IMR-90 (cell line): ENCODE measurements around the gene TOGARAM1. TPM values are rescaled to one million over a fixed set of nuclear protein-coding genes. Genes with fewer than 3 reads are reported as not detected.
A peak's percentile ranks its signal among the peaks of the same experiment; 100 is the strongest.

Source experiments
- ATAC-seq: fragments of 200-7000 bp; cut with Tn5 transposase; 2 replicates; pipeline ENCODE4 v1.9.1; 2020; ENCODE audit warnings: low read depth, mild to moderate bottlenecking, moderate library complexity
- BruUV-seq: library from RNA; stranded (reverse); fragments of 400-500 nt; replicated peaks from 2 replicates; lab custom pipeline; 2021; lab: Mats Ljungman, UMichigan
- CTCF ChIA-PET: fragments of 300-600 bp; formaldehyde crosslinking; extraction: SDS; loops from one replicate; lab custom pipeline; 2021; ENCODE audit warnings: antibody characterized with exemption; lab: Yijun Ruan, JAX
- POLR2A ChIA-PET: fragments of 300-600 bp; sonication (Branson Sonifier 250); formaldehyde crosslinking; loops from one replicate; lab custom pipeline; 2022; ENCODE audit warnings: antibody characterized with exemption; ENCODE audit not compliant: unreplicated experiment; lab: Charles Lee
- DNase-seq: peaks from one replicate; pipeline ENCODE4 v3.0.0; 2013
- H2AFZ ChIP-seq: replicated peaks from 2 replicates; pipeline ENCODE3; 2013; ENCODE audit warnings: low read length, mild to moderate bottlenecking; ENCODE audit not compliant: poor library complexity
- H2AK5ac ChIP-seq: 2 replicates; pipeline ENCODE4 v1.6.1; 2013; ENCODE audit warnings: low read depth, low read length, inconsistent platforms
- H2AK9ac ChIP-seq: replicated peaks from 2 replicates; pipeline ENCODE3; 2013; ENCODE audit warnings: mild to moderate bottlenecking, low read depth, low read length, moderate library complexity; ENCODE audit not compliant: poor library complexity
- H2BK120ac ChIP-seq: 2 replicates; pipeline ENCODE4 v1.6.1; 2013; ENCODE audit warnings: low read depth, low read length, inconsistent platforms
- H2BK15ac ChIP-seq: 3 replicates; pipeline ENCODE4 v1.6.1; 2013; ENCODE audit warnings: low read depth, low read length, inconsistent platforms
- H2BK20ac ChIP-seq: 2 replicates; pipeline ENCODE4 v1.6.1; 2013; ENCODE audit warnings: low read depth, mild to moderate bottlenecking, inconsistent platforms, low read length, moderate library complexity
- H2BK5ac ChIP-seq: 2 replicates; pipeline ENCODE4 v1.6.1; 2013; ENCODE audit warnings: mild to moderate bottlenecking, low read depth, low read length, inconsistent platforms; ENCODE audit not compliant: poor library complexity, severe bottlenecking
- H3K14ac ChIP-seq: replicated peaks from 2 replicates; pipeline ENCODE4 v1.6.1; 2013; ENCODE audit warnings: low read depth, low read length, inconsistent platforms
- H3K18ac ChIP-seq: 2 replicates; pipeline ENCODE4 v1.6.1; 2013; ENCODE audit warnings: low read depth, low read length, control low read depth
- H3K23ac ChIP-seq: 2 replicates; pipeline ENCODE4 v1.6.1; 2013; ENCODE audit warnings: low read depth, low read length, inconsistent platforms
- H3K27ac ChIP-seq: 2 replicates; pipeline ENCODE4 v1.5.1; 2013; ENCODE audit warnings: mild to moderate bottlenecking, control low read depth, low read length; ENCODE audit not compliant: insufficient read depth
- H3K27me3 ChIP-seq: 2 replicates; pipeline ENCODE4 v1.6.1; 2013; ENCODE audit warnings: low read length; ENCODE audit not compliant: control insufficient read depth, insufficient read depth
- H3K36me3 ChIP-seq: 2 replicates; pipeline ENCODE4 v1.6.1; 2013; ENCODE audit warnings: low read length, mixed read lengths; ENCODE audit not compliant: control insufficient read depth, insufficient read depth
- H3K4ac ChIP-seq: 2 replicates; pipeline ENCODE4 v1.6.1; 2013; ENCODE audit warnings: low read depth, low read length, inconsistent platforms
- H3K4me1 ChIP-seq: 2 replicates; pipeline ENCODE4 v1.6.1; 2013; ENCODE audit warnings: low read length, mixed read lengths; ENCODE audit not compliant: control insufficient read depth, insufficient read depth
- H3K4me2 ChIP-seq: 2 replicates; pipeline ENCODE4 v1.6.1; 2013; ENCODE audit warnings: low read depth, mild to moderate bottlenecking, control low read depth, low read length, moderate library complexity
- H3K4me3 ChIP-seq: 2 replicates; pipeline ENCODE4 v1.5.1; 2013; ENCODE audit warnings: low read depth, mild to moderate bottlenecking, control low read depth, low read length, moderate library complexity; ENCODE audit not compliant: insufficient read depth
- H3K56ac ChIP-seq: 2 replicates; pipeline ENCODE4 v1.6.1; 2013; ENCODE audit warnings: low read length, inconsistent platforms; ENCODE audit not compliant: insufficient read depth; ENCODE audit errors: extremely low read depth
- H3K79me1 ChIP-seq, 2 experiments: 2 replicates each; pipeline ENCODE4 v1.6.1; 2013; ENCODE audit warnings: low read length in 2 of 2, inconsistent platforms in 1 of 2, low read depth in 1 of 2
- H3K9ac ChIP-seq: 2 replicates; pipeline ENCODE4 v1.6.1; 2013; ENCODE audit warnings: low read depth, low read length, control low read depth
- H3K9me1 ChIP-seq: 2 replicates; pipeline ENCODE4 v1.6.1; 2013; ENCODE audit warnings: low read length, inconsistent platforms; ENCODE audit not compliant: insufficient read depth
- H3K9me3 ChIP-seq: 2 replicates; pipeline ENCODE4 v1.6.1; 2013; ENCODE audit warnings: low read length; ENCODE audit not compliant: control insufficient read depth, insufficient read depth
- H4K20me1 ChIP-seq: 2 replicates; pipeline ENCODE4 v1.6.1; 2013; ENCODE audit warnings: low read length, inconsistent platforms; ENCODE audit not compliant: insufficient read depth
- H4K5ac ChIP-seq: 2 replicates; pipeline ENCODE4 v1.6.1; 2013; ENCODE audit warnings: mild to moderate bottlenecking, low read depth, low read length, control low read depth
- H4K8ac ChIP-seq, 2 experiments: 2 replicates each; pipeline ENCODE4 v1.6.1; 2013; ENCODE audit warnings: low read depth in 2 of 2, low read length in 2 of 2, control low read depth in 1 of 2, inconsistent platforms in 1 of 2
- H4K91ac ChIP-seq: 2 replicates; pipeline ENCODE4 v1.6.1; 2013; ENCODE audit warnings: low read depth, low read length, inconsistent platforms; ENCODE audit not compliant: insufficient read depth
- FOS ChIP-seq: fragments of 150-350 bp; IDR thresholded peaks from 2 replicates; pipeline ENCODE4 v1.6.1; 2016; ENCODE audit warnings: low read depth, low read length
- MAZ ChIP-seq: IDR thresholded peaks from 2 replicates; pipeline ENCODE4 v1.6.1; 2012; ENCODE audit warnings: low read depth, mild to moderate bottlenecking, low read length, improper control_type of control experiment, moderate library complexity, borderline replicate concordance
- MXI1 ChIP-seq: IDR thresholded peaks from 2 replicates; pipeline ENCODE4 v1.6.1; 2012; ENCODE audit warnings: low read depth, mild to moderate bottlenecking, low read length, moderate library complexity, borderline replicate concordance
- WGBS, 2 experiments: methylation state at CpG; one replicate each; pipeline versions ENCODE4 v1.1.5 to v1.1.7; 2013; ENCODE audit warnings: missing lambda C conversion rate in 2 of 2; ENCODE audit not compliant: insufficient read length in 1 of 2; ENCODE audit errors: extremely low coverage in 2 of 2; 5-methylcytosine and 5-hydroxymethylcytosine counted together
- dilution Hi-C: fragments of 300-500 bp; cut with HindIII; formaldehyde crosslinking; loops from one replicate; pipeline ENCODE4 v1.14.3; 2018; ENCODE audit warnings: low sequenced_read_pairs; ENCODE audit not compliant: unreplicated experiment
- in situ Hi-C: fragments of 300-500 bp; cut with MboI; formaldehyde crosslinking; loops from 3 replicates; pipeline ENCODE4 v1.14.3; 2019; ENCODE audit warnings: low sequenced_read_pairs, inconsistent platforms, mixed read lengths
- intact Hi-C: fragments of 100-400 bp; cut with micrococcal nuclease; formaldehyde crosslinking; loops from 2 replicates; pipeline ENCODE4 v1.10.0; 2022
- polyA plus RNA-seq, 3 experiments: library from polyadenylated mRNA; depleted of rRNA; stranded (reverse); fragments of >200 nt; gene quantifications; 2 replicates each; pipeline ENCODE4 v1.2.3, GENCODE V29; 2012; ENCODE audit warnings: low replicate concordance in 1 of 3
- total RNA-seq: library from RNA; depleted of rRNA; stranded (reverse); fragments of >200 nt; gene quantifications from 2 replicates; pipeline ENCODE4 v1.2.3, GENCODE V29; 2012
- TF ChIP-seq, protein P1 (sequence below): fragments of 150-350 bp; IDR thresholded peaks from 2 replicates; pipeline ENCODE4 v1.6.1; 2017; ENCODE audit warnings: mild to moderate bottlenecking, antibody characterized with exemption, low read length, low read depth
- TF ChIP-seq, protein P2 (sequence below): fragments of 150-350 bp; IDR thresholded peaks from 2 replicates; pipeline ENCODE4 v1.6.1; 2016; ENCODE audit warnings: low read depth, mild to moderate bottlenecking, low read length, moderate library complexity, borderline replicate concordance

Gene TOGARAM1
- total and polyA plus RNA-seq, 2 of the 4 experiments (the other 2 are of a cell fraction): 3.1 to 13.4 TPM

DNA sequence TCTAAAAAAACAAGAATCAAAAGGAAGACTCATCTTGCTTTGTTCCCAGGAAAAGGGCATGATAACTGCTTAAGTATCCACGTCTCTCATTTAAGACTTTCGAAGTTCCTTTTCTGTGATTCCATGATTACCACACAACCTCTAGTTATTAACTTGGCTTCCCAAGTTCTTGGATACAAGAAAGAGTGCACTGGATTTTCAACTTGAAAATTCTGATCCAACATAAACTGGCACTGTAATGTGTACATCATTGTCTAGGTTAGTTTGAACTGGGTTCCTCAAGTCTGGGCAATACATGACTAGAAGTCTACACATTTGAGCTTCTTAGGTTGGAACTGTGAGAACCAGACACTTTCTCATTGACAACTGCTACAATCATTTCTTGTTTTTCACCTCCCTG, 1.8 kb upstream of the TOGARAM1 start:
- Histone ChIP-seq H3K36me3 (no peaks in the 10 kb centered on the region), H3K79me1 (peaks cover 10 to 47% of the 10 kb centered on the region in 2 experiments), H4K20me1 (peaks cover 21% of the 10 kb centered on the region), H2AFZ (no peak overlapping the region), H2BK20ac (no peak overlapping the region), H3K9me3 (no peaks in the 10 kb centered on the region), H4K8ac (no peak overlapping the region), H3K9me1 (0 out of 2 replicates have a peak, but pooled peaks cover 2% of the 10 kb centered on the region), H2BK120ac (no peak overlapping the region), H2AK5ac (no peak overlapping the region), H3K56ac (no peak overlapping the region), H3K27ac (peak overlapping the region; percentile 2; the same call in 1 of the 2 replicates), H2AK9ac (no peak overlapping the region), H3K27me3 (no peaks in the 10 kb centered on the region), H3K18ac (no peak overlapping the region), H4K91ac (no peak overlapping the region), H3K4me3 (peak overlapping the region; percentile 68), H2BK15ac (no peak overlapping the region), H4K5ac (no peak overlapping the region), H3K9ac (peak overlapping the region; percentile 82; the same call in 1 of the 2 replicates), H3K4me1 (no peaks in the 10 kb centered on the region; the same call in 1 of the 2 replicates), H3K4me2 (peak overlapping the region; percentile 32), H3K23ac (peak overlapping the region; percentile 86; the same call in 1 of the 2 replicates), H3K4ac (peak overlapping the region; percentile 10; the same call in 1 of the 2 replicates), H3K14ac (peak overlapping the region; percentile 71), H2BK5ac (peak overlapping the region; percentile 28)
- in situ Hi-C loops (loop anchor here (10.0 kb wide), 1 partner anchor 175 kb away; the partner anchor contains the start of genes FANCM and FKBP3), intact Hi-C loops (loop anchor here (5.0 kb wide), 2 partner anchors 127 to 307 kb away; no protein-coding TSS in a partner anchor), dilution Hi-C loops (no loop called here)
- BruUV-seq: no TSS peak
- ATAC-seq (no peak), DNase-seq (no peak)
- no peak for TF ChIP-seq MAZ
- no peak for TF ChIP-seq MXI1
- no peak for TF ChIP-seq FOS
- TF ChIP-seq, protein P1, sequence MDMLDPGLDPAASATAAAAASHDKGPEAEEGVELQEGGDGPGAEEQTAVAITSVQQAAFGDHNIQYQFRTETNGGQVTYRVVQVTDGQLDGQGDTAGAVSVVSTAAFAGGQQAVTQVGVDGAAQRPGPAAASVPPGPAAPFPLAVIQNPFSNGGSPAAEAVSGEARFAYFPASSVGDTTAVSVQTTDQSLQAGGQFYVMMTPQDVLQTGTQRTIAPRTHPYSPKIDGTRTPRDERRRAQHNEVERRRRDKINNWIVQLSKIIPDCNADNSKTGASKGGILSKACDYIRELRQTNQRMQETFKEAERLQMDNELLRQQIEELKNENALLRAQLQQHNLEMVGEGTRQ: no peak
- TF ChIP-seq, protein P2, sequence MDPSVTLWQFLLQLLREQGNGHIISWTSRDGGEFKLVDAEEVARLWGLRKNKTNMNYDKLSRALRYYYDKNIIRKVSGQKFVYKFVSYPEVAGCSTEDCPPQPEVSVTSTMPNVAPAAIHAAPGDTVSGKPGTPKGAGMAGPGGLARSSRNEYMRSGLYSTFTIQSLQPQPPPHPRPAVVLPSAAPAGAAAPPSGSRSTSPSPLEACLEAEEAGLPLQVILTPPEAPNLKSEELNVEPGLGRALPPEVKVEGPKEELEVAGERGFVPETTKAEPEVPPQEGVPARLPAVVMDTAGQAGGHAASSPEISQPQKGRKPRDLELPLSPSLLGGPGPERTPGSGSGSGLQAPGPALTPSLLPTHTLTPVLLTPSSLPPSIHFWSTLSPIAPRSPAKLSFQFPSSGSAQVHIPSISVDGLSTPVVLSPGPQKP: no peak
- CTCF ChIA-PET: no interaction called here
- no CpG with 5 or more reads among the region's 2 CpGs for WGBS, 2 experiments
- POLR2A ChIA-PET: no interaction called here
